Astrocyte of the spinal cord (primary cell): ENCODE results near the gene ACTR8.

Experiments used
- DNase-seq: peaks from one replicate; pipeline ENCODE4 v3.0.0; 2011; ENCODE audit warnings: low read depth, low spot score
- H3K4me3 ChIP-seq: 2 replicates; pipeline ENCODE4 v1.5.1; 2011; ENCODE audit warnings: low read depth, mild to moderate bottlenecking, low read length, moderate library complexity
- CTCF ChIP-seq: IDR thresholded peaks from 2 replicates; pipeline ENCODE4 v1.5.1; 2012; ENCODE audit warnings: low read depth, mild to moderate bottlenecking, low read length, inconsistent platforms
- in situ Hi-C: cut with HindIII; loops from 2 replicates; pipeline ENCODE4 v1.10.0; 2017; ENCODE audit warnings: low sequenced_read_pairs

Gene ACTR8

GRCh38 chr3:53836084-53836872 is 45.7 kb downstream of the ACTR8 start:
- no peak for DNase-seq
- in situ Hi-C loops: no loop called here
- TF ChIP-seq CTCF: no peak
- no peak overlapping the region for H3K4me3 ChIP-seq

- no peak for DNase-seq
- no peak for TF ChIP-seq CTCF
Observed at GRCh38 chr3:53835257-53835656, 46.7 kb downstream of the ACTR8 start.

GRCh38 chr3:53834429-53835095 is 47.4 kb downstream of the ACTR8 start:
- no peak overlapping the region for H3K4me3 ChIP-seq
- in situ Hi-C loops: no loop called here
- no peak for DNase-seq
- TF ChIP-seq CTCF: no peak

More at GRCh38 chr3:53835257-53835656, 46.7 kb downstream of the ACTR8 start:
- no peak overlapping the region for H3K4me3 ChIP-seq
- in situ Hi-C loops: no loop called here

GRCh38 chr3:53833700-53834099 is 48.3 kb downstream of the ACTR8 start:
- no peak for TF ChIP-seq CTCF
- H3K4me3 ChIP-seq: no peak overlapping the region
- DNase-seq: no peak
- in situ Hi-C loops: no loop called here

GRCh38 chr3:53833053-53833645 is 48.8 kb downstream of the ACTR8 start:
- TF ChIP-seq CTCF: no peak
- no peak overlapping the region for H3K4me3 ChIP-seq
- in situ Hi-C loops: no loop called here
- DNase-seq: no peak

GRCh38 chr3:53830944-53831343 is 51.0 kb downstream of the ACTR8 start:
- in situ Hi-C loops: no loop called here

More at GRCh38 chr3:53830944-53831343, 51.0 kb downstream of the ACTR8 start:
- TF ChIP-seq CTCF: no peak
- H3K4me3 ChIP-seq: no peak overlapping the region
- DNase-seq: no peak
